Measurements from ENCODE around the gene TRAK2. TPM values are rescaled to one million over a fixed set of nuclear protein-coding genes. Genes with fewer than 3 reads are reported as not detected.

TRAK2 gene
- total RNA-seq, 1 donor from 2014 or later, result 40.3 TPM

GRCh38 chr2:201401815-201402214 is 49.4 kb downstream of the TRAK2 start:
- Histone ChIP-seq H3K9me3 (no peaks in the 10 kb centered on the region), H3K4me3 (no peak overlapping the region), H3K27ac (no peak overlapping the region), H3K27me3 (no peaks in the 10 kb centered on the region), H3K4me1 (peaks cover 6 to 27% of the 10 kb centered on the region in 2 donors), H3K36me3 (peaks cover 9 to 30% of the 10 kb centered on the region in 2 donors)
- DNase-seq (ENCODE audit: low spot score in 2 of 2), result no peak
- TF ChIP-seq, protein P1, sequence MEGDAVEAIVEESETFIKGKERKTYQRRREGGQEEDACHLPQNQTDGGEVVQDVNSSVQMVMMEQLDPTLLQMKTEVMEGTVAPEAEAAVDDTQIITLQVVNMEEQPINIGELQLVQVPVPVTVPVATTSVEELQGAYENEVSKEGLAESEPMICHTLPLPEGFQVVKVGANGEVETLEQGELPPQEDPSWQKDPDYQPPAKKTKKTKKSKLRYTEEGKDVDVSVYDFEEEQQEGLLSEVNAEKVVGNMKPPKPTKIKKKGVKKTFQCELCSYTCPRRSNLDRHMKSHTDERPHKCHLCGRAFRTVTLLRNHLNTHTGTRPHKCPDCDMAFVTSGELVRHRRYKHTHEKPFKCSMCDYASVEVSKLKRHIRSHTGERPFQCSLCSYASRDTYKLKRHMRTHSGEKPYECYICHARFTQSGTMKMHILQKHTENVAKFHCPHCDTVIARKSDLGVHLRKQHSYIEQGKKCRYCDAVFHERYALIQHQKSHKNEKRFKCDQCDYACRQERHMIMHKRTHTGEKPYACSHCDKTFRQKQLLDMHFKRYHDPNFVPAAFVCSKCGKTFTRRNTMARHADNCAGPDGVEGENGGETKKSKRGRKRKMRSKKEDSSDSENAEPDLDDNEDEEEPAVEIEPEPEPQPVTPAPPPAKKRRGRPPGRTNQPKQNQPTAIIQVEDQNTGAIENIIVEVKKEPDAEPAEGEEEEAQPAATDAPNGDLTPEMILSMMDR (IDR thresholded peaks at IDR 0.05), result no peak
- intact Hi-C loops (cut with DNase I), result no loop called here

DNA sequence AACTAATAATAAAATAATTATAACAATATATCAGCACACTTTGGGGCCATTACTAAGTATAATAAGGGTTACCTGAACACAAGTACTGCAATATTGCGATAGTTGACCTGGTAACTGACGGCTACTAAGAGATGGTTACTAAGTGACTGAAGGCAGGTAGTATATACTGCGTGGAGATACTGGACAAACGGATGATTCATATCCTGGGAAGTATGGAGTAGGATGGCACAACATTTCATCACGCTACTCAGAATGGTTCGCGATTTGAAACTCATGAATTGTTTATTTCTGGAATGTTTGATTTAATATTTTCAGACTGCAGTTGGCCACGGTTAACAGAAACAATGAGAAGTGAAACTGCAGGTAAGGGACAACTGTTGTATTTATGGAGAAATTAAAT is 54.7 kb downstream of the TRAK2 start:
- TF ChIP-seq, protein P1 (IDR thresholded peaks at IDR 0.05), result no peak
- no peak for DNase-seq (ENCODE audit: low spot score in 2 of 2)
- Histone ChIP-seq H3K27me3 (no peaks in the 10 kb centered on the region), H3K36me3 (peaks cover 53 to 81% of the 10 kb centered on the region in 2 donors), H3K4me1 (peaks cover 0 to 4% of the 10 kb centered on the region in 2 donors), H3K4me3 (no peak overlapping the region), H3K9me3 (no peaks in the 10 kb centered on the region), H3K27ac (no peak overlapping the region)
- intact Hi-C loops (cut with DNase I), result no loop called here

DNA sequence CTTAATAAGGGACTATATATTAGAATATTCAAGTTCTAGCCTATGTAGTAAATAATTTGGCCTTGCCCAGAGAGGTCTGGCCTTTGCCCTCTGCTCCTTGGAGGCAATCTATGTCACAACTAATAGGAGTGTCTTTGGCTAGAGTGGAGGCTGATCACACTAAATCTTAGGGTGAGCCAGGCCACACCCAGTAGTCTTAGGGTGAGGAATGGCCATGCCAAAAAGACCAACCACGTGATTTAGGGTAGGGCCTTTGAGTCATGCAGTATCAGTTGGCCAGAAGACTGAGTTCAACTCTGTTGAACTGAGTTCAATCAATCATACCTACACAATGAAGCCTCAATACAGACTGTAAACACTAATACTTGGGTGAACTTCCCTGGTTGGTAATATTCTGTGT is 68.1 kb downstream of the TRAK2 start:
- TF ChIP-seq, protein P1 (IDR thresholded peaks at IDR 0.05), result no peak
- Histone ChIP-seq H3K27ac (no peak overlapping the region), H3K4me1 (no peaks in the 10 kb centered on the region), H3K27me3 (no peaks in the 10 kb centered on the region), H3K9me3 (no peaks in the 10 kb centered on the region), H3K36me3 (peaks cover 36 to 81% of the 10 kb centered on the region in 2 donors), H3K4me3 (no peak overlapping the region)
- intact Hi-C loops (cut with DNase I), result no loop called here
- no peak for DNase-seq (ENCODE audit: low spot score in 2 of 2)

DNA sequence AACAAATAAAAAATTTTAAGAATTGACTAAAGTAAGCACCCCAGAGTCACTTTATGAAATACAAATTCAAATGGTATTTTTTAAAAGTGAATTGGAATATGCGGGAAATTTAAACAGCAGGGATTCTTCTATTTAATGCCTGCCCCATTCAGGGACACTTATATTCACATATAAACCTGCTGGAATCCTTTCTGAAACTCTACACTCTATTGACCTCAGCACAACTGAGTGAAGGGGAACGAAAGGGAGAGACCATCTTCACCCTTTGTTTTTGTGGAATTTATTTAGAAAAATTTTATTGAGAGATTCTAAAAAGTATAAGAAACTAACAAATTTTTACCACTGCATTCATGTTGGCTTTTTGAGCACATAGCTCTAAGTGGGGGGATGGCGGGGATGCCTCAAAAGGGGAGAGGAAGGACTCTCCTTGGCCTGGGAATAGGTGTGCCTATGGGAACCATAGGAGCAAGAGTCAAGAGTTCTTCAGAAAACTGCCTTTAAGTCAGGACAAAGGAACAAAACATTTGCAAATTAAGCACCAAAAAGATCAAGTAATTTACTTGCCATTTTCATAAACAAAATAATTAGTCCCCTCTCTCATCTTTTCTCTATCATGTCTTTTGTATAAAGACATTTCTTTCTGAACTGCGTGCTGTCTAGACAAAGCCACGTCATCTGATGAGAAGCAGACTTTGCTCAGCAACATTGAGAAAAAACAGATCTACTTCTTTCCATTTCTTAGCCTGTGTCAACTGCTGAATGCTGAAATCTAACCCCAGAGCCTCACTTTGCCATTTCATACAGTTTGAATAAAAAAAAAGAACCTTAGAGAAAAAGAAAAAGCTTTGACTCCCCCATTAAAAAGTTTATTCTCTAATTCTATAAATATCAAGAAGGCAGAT is 72.5 kb downstream of the TRAK2 start:
- TF ChIP-seq, protein P1 (IDR thresholded peaks at IDR 0.05), result no peak
- DNase-seq (ENCODE audit: low spot score in 2 of 2), result no peak
- intact Hi-C loops (cut with DNase I), result no loop called here
- Histone ChIP-seq H3K9me3 (no peaks in the 10 kb centered on the region), H3K4me3 (no peak overlapping the region), H3K4me1 (no peaks in the 10 kb centered on the region), H3K36me3 (peaks cover 18 to 63% of the 10 kb centered on the region in 2 donors), H3K27me3 (no peaks in the 10 kb centered on the region), H3K27ac (no peak overlapping the region)

- TF ChIP-seq, protein P1 (IDR thresholded peaks at IDR 0.05), result no peak
- Histone ChIP-seq H3K4me1 (no peaks in the 10 kb centered on the region), H3K9me3 (no peaks in the 10 kb centered on the region), H3K27ac (no peak overlapping the region), H3K27me3 (no peaks in the 10 kb centered on the region), H3K4me3 (no peak overlapping the region), H3K36me3 (peaks cover 18 to 56% of the 10 kb centered on the region in 2 donors)
- intact Hi-C loops (cut with DNase I), result no loop called here
- no peak for DNase-seq (ENCODE audit: low spot score in 2 of 2)
Observed at GRCh38 chr2:201377218-201377617, 74.0 kb downstream of the TRAK2 start.

All from ascending aorta (tissue), 2 donors.